ENCODE data around the gene PASD1. TPM values are rescaled to one million over a fixed set of nuclear protein-coding genes. Genes with fewer than 3 reads are reported as not detected.
"Not testable (repeated sequence)": the region's sequence is repeated elsewhere in the genome, so short reads cannot be mapped to it uniquely, and the experiment has no call there.

The PASD1 gene
- total RNA-seq, 1 donor = not detected

- no peak for TF ChIP-seq CTCF (IDR thresholded peaks at IDR 0.05; ENCODE audit: insufficient read depth, low read length)
- no peak for DNase-seq (ENCODE audit: low read depth)
- H3K4me3 ChIP-seq (ENCODE audit: low read depth, low read length) = no peak overlapping the region
Observed at GRCh38 chrX:151537572-151537971, 25.9 kb upstream of the PASD1 start.

- TF ChIP-seq CTCF (IDR thresholded peaks at IDR 0.05; ENCODE audit: insufficient read depth, low read length) = no peak
- no peak overlapping the region for H3K4me3 ChIP-seq (ENCODE audit: low read depth, low read length)
- DNase-seq (ENCODE audit: low read depth) = no peak
Observed at GRCh38 chrX:151538190-151539122, 25.0 kb upstream of the PASD1 start.

- no peak overlapping the region for H3K4me3 ChIP-seq (ENCODE audit: low read depth, low read length)
- no peak for TF ChIP-seq CTCF (IDR thresholded peaks at IDR 0.05; ENCODE audit: insufficient read depth, low read length)
- no peak for DNase-seq (ENCODE audit: low read depth)
Observed at GRCh38 chrX:151543706-151544105, 19.8 kb upstream of the PASD1 start.

GRCh38 chrX:151546226-151546625 lies 17.2 kb upstream of the PASD1 start:
- not testable (repeated sequence) for DNase-seq (ENCODE audit: low read depth)

GRCh38 chrX:151551176-151551575 lies 12.3 kb upstream of the PASD1 start:
- DNase-seq (ENCODE audit: low read depth); H3K4me3 ChIP-seq (ENCODE audit: low read depth, low read length): not testable (repeated sequence)

More at GRCh38 chrX:151546226-151546625, 17.2 kb upstream of the PASD1 start:
- not testable (repeated sequence) for H3K4me3 ChIP-seq (ENCODE audit: low read depth, low read length)

GRCh38 chrX:151552743-151553142 lies 10.7 kb upstream of the PASD1 start:
- H3K4me3 ChIP-seq (ENCODE audit: low read depth, low read length) = no peak overlapping the region
- no peak for DNase-seq (ENCODE audit: low read depth)
- no peak for TF ChIP-seq CTCF (IDR thresholded peaks at IDR 0.05; ENCODE audit: insufficient read depth, low read length)

GRCh38 chrX:151555301-151555700 lies 8.2 kb upstream of the PASD1 start:
- DNase-seq (ENCODE audit: low read depth) = not testable (repeated sequence)

GRCh38 chrX:151562485-151562884 lies 990 bp upstream of the PASD1 start:
- not testable (repeated sequence) for H3K4me3 ChIP-seq (ENCODE audit: low read depth, low read length); DNase-seq (ENCODE audit: low read depth)

More at GRCh38 chrX:151555301-151555700, 8.2 kb upstream of the PASD1 start:
- not testable (repeated sequence) for H3K4me3 ChIP-seq (ENCODE audit: low read depth, low read length)

- not testable (repeated sequence) for H3K4me3 ChIP-seq (ENCODE audit: low read depth, low read length); DNase-seq (ENCODE audit: low read depth)
Observed at GRCh38 chrX:151563003-151563402, 472 bp upstream of the PASD1 start.

All from fibroblast of the aortic adventitia (primary cell).